HepG2 (cell line): Measurements from ENCODE around the gene ZBTB46. TPM values are rescaled to one million over a fixed set of nuclear protein-coding genes. Genes with fewer than 3 reads are reported as not detected.

Source experiments
- AGO2 ChIP-seq: fragments of 200-400 bp; formaldehyde crosslinking; optimal IDR thresholded peaks from 2 replicates; pipeline ENCODE3; 2017; ENCODE audit warnings: mild to moderate bottlenecking, low read depth, low read length, moderate library complexity
- CCAR2 ChIP-seq: fragments of 200-400 bp; formaldehyde crosslinking; optimal IDR thresholded peaks from 2 replicates; pipeline ENCODE3; 2018; ENCODE audit warnings: low read depth, mild to moderate bottlenecking, low read length, moderate library complexity
- CEBPB ChIP-seq: IDR thresholded peaks from 2 replicates; pipeline ENCODE4 v1.6.1; 2011; ENCODE audit warnings: low read depth, low read length, improper control_type of control experiment, borderline replicate concordance
- FOXK1 ChIP-seq: sonication (generic); formaldehyde crosslinking; IDR thresholded peaks from 2 replicates; pipeline ENCODE4 v1.4.0; 2020; ENCODE audit warnings: low read depth, missing genetic modification reagents, borderline replicate concordance
- GABPA ChIP-seq, 2 experiments: IDR thresholded peaks; 2 replicates each; pipeline ENCODE4 v1.6.1; 2011 to 2016; ENCODE audit warnings: low read depth in 2 of 2, low read length in 1 of 2, missing biosample characterization in 1 of 2, missing genetic modification characterization in 1 of 2
- MLXIP ChIP-seq: sonication (generic); formaldehyde crosslinking; IDR thresholded peaks from 2 replicates; pipeline ENCODE4 v1.9.0; 2021; ENCODE audit warnings: missing genetic modification reagents, borderline replicate concordance
- RARG ChIP-seq: sonication (generic); formaldehyde crosslinking; IDR thresholded peaks from 2 replicates; pipeline ENCODE4 v1.4.0; 2020; ENCODE audit warnings: low read depth, mild to moderate bottlenecking, missing genetic modification reagents
- RBM39 ChIP-seq: fragments of 200-400 bp; formaldehyde crosslinking; IDR thresholded peaks from one replicate; pipeline ENCODE4 v1.6.1; 2018; ENCODE audit warnings: antibody characterized with exemption, mild to moderate bottlenecking, low read depth, low read length; ENCODE audit not compliant: poor library complexity, severe bottlenecking
- SETDB1 ChIP-seq: sonication (generic); formaldehyde crosslinking; IDR thresholded peaks from 2 replicates; pipeline ENCODE4 v1.5.1; 2020; ENCODE audit warnings: missing genetic modification reagents, mild to moderate bottlenecking, borderline replicate concordance
- ZBTB2 ChIP-seq: sonication (generic); formaldehyde crosslinking; IDR thresholded peaks from 2 replicates; pipeline ENCODE4 v1.8.0; 2022; ENCODE audit warnings: low read depth, missing genetic modification reagents
- ZBTB49 ChIP-seq: sonication (generic); formaldehyde crosslinking; IDR thresholded peaks from 2 replicates; pipeline ENCODE4 v1.4.0; 2020; ENCODE audit warnings: missing genetic modification reagents, borderline replicate concordance
- ZHX1 ChIP-seq: sonication (generic); formaldehyde crosslinking; IDR thresholded peaks from 2 replicates; pipeline ENCODE4 v1.8.1; 2022; ENCODE audit warnings: low read depth, mild to moderate bottlenecking, missing genetic modification reagents
- ZNF207 ChIP-seq: fragments of 450-650 bp; IDR thresholded peaks from 2 replicates; pipeline ENCODE4 v1.6.1; 2016; ENCODE audit warnings: antibody characterized with exemption, borderline replicate concordance
- ZNF30 ChIP-seq: sonication (generic); formaldehyde crosslinking; IDR thresholded peaks from 2 replicates; pipeline ENCODE4 v1.5.0; 2020; ENCODE audit warnings: mild to moderate bottlenecking, missing genetic modification reagents
- ZNF44 ChIP-seq: sonication (generic); formaldehyde crosslinking; IDR thresholded peaks from 2 replicates; pipeline ENCODE4 v1.5.1; 2020; ENCODE audit warnings: mild to moderate bottlenecking, missing genetic modification reagents
- ZNF468 ChIP-seq: sonication (generic); formaldehyde crosslinking; IDR thresholded peaks from 2 replicates; pipeline ENCODE4 v1.8.0; 2022; ENCODE audit warnings: mild to moderate bottlenecking, moderate library complexity, missing genetic modification reagents
- ZNF672 ChIP-seq: sonication (generic); formaldehyde crosslinking; IDR thresholded peaks from 2 replicates; pipeline ENCODE4 v1.8.1; 2022; ENCODE audit warnings: missing genetic modification reagents
- polyA plus RNA-seq, 8 experiments: library from polyadenylated mRNA; depleted of rRNA in 3 of 8; stranded (reverse) in 7 of 8; unstranded in 1 of 8; fragments of >200 nt; fragmentation: Illumina TruSeq in 4 of 8; extraction: Trizol in 4 of 8; gene quantifications; 2 replicates each; pipeline versions ENCODE4 v1.2.1 to v1.2.3, GENCODE V29; 2011 to 2016; ENCODE audit warnings: low read depth in 4 of 8, missing spikeins in 1 of 8, mixed read lengths in 1 of 8; ENCODE audit not compliant: insufficient read depth in 1 of 8
- total RNA-seq, 5 experiments: library from RNA; depleted of rRNA; stranded (reverse); fragments of >200 nt; fragmentation: Illumina TruSeq; extraction: Trizol; gene quantifications; 2 replicates each; pipeline ENCODE4 v1.2.3, GENCODE V29; 2016; ENCODE audit warnings: low read depth in 1 of 5

ZBTB46 gene
- total and polyA plus RNA-seq, 2 of the 13 experiments (the other 11 are each of a cell fraction or from before 2014, with no cell fraction given) = 1.6 to 13.5 TPM

GRCh38 chr20:63808964-63809674, 21.9 kb downstream of the ZBTB46 start (continued):
- TF ChIP-seq AGO2 = peak; percentile 19
- TF ChIP-seq ZNF468 (CRISPR knock-in tag) = no peak
- no peak for TF ChIP-seq SETDB1
- no peak for TF ChIP-seq GABPA (IDR thresholded peaks at IDR 0.05; ENCODE audit: low read depth, low read length)
- TF ChIP-seq GABPA (CRISPR knock-in tag; IDR thresholded peaks at IDR 0.05; ENCODE audit: low read depth) = no peak
- no peak for TF ChIP-seq CEBPB
- no peak for TF ChIP-seq CCAR2
- no peak for TF ChIP-seq ZNF30 (CRISPR knock-in tag)
- no peak for TF ChIP-seq RBM39
- no peak for TF ChIP-seq ZBTB49 (CRISPR knock-in tag)
- TF ChIP-seq MLXIP = no peak
- no peak for TF ChIP-seq FOXK1 (CRISPR knock-in tag)
- TF ChIP-seq RARG (CRISPR knock-in tag) = no peak
- no peak for TF ChIP-seq ZNF44 (CRISPR knock-in tag)
- no peak for TF ChIP-seq ZNF672
- no peak for TF ChIP-seq ZBTB2
- TF ChIP-seq ZHX1 (CRISPR knock-in tag) = 0 out of 2 replicates have a peak, but pooled peaks have one; percentile 43
- TF ChIP-seq ZNF207 = no peak
